HG03457 (cell line): Measurements from ENCODE around the gene ZBED1.
"Not testable (repeated sequence)": the region's sequence is repeated elsewhere in the genome, so short reads cannot be mapped to it uniquely, and the experiment has no call there.

Source experiments
- ATAC-seq: cut with Tn5 transposase; IDR thresholded peaks from one replicate; pipeline ENCODE4 v1.9.1; 2021; ENCODE audit warnings: moderate number of reproducible peaks; ENCODE audit not compliant: unreplicated experiment

Gene ZBED1

DNA sequence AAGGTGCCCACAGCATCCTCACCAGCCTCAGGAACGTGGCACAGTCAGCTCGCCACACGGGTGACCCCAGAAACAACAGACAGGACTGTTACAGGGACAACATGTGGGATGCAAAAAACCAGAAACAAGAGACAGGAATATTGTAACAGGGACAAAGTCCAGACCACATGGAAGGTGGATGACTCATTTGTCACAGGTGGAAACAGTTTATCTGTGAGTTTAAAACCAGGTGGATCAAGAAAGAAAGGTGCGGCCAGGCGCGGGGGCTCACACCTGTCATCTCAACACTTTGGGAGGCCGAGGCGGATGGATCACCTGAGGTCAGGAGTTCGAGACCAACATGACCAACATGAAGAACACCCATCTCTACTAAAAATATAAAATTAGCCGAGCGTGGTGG is 23.5 kb downstream of the ZBED1 start:
- ATAC-seq = not testable (repeated sequence)

DNA sequence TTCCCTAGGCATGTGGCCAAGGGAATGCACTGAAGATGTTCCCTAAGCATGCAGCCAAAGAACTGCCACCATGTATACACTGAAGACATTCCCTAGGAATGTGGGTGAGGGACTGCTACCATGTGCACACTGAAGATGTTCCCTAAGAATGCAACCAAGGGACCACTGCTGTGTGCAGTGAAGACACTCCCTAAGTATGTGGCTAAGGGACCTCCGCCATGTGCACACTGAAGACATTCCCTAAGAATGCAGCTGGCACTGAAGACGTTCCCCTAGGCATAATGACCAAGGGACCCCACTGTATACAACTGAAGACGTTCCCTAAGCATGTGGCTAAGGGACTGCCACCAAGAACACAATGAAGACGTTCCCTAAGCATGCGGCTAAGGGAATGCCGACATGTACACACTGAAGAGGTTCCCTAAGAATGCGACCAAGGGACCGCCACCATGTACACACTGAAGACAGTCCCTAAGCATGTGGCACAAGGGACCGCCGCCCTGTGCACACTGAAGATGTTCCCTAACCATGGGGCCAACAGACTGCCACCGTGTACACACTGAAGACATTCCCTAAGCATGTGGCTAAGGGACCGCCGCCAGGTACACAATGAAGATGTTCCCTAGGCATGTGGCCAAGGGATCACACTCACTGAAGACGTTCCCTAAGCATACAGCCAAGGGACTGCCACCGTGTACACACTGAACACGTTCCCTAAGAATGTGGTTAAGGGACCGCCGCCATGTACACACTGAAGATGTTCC is 25.6 kb downstream of the ZBED1 start:
- ATAC-seq = no peak

DNA sequence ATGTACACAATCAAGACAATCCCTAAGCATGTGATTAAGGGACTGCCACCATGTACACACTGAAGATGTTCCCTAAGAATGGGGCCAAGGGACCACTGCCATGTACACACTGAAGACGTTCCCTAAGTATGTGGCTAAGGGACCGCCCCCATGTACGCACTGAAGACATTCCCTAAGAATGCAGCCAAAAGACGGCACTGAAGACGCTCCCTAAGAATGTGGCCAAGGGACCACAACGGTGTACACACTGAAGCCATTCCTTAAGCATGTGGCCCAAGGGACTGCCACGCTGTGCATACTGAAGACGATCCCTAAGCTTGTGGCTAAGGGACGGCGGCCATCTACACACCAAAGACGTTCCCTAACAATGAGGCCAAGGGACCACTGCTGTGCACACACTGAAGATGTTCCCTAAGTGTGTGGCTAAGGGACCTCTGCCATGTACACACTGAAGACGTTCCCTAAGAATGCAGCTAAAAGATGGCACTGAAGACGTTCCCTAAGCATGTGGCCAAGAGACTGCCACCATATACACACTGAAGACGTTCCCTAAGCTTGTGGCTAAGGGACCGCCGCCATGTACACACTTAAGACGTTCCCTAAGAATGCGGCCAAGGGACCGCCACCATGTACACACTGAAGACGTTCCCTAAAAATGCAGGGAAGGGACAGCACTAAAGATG is 26.4 kb downstream of the ZBED1 start:
- ATAC-seq = no peak

DNA sequence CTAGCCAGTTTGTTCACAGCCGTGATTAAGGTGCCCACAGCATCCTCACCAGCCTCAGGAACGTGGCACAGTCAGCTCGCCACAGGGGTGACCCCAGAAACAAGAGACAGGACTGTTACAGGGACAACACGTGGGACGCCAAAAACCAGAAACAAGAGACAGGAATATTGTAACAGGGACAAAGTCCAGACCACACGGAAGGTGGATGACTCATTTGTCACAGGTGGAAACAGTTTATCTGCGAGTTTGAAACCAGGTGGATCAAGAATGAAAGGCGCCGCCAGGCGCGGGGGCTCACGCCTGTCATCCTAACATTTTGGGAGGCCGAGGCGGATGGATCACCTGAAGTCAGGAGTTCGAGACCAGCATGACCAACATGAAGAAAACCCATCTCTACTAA is 27.7 kb downstream of the ZBED1 start:
- not testable (repeated sequence) for ATAC-seq

DNA sequence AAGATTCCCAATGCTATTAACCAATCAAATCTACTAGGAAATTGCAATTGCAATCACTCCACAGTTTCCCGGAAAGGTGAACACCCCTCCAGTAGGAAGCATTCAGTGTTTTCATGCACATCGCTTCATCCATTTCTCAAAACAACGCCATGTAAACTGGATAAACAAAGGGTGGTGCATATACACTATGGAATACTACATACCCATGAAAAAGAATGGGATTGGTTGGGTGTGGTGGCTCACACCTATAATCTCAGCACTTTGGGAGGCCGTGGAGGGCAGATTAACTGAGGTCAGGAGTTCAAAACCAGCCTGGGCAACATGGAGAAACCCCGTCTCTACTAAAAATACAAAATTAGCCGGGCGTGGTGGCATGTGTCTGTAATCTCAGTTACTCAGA is 29.1 kb downstream of the ZBED1 start:
- ATAC-seq = no peak

DNA sequence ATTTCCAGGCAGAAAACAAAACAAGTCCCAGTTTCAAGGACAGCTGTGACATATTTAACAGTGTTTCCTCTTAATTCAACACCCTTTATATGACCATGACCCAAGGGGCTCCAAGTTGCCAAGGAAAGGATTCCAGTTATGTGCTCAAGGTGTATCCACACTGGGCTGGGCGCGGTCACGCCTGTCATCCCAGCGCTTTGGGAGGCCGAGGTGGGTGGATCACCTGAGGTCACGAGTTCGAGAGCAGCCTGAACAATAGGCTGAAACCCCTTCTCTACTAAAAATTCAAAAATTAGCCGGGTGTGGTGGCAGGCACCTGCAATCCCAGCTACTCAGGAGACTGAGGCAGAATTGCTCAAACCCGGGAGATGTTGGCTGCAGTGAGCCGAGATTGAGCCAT is 29.6 kb downstream of the ZBED1 start:
- not testable (repeated sequence) for ATAC-seq

DNA sequence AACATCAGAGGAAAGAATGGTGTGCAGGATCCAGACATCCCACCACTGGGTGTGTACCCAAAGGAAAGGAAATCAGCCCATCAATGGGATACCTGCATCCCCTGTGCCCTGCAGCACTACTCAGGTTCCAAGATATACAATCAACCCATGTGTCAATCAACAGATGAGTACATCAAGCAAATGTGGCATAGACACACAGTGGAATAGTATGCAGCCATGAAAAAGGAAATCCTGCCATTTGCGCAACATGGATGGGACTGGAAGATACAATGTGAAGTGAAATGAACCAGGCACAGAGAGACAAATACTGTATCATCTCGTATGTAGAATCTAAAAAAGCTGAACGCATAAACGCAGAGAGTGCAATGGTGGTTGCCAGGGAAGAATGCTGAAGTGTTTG is 30.9 kb downstream of the ZBED1 start:
- ATAC-seq = not testable (repeated sequence)

DNA sequence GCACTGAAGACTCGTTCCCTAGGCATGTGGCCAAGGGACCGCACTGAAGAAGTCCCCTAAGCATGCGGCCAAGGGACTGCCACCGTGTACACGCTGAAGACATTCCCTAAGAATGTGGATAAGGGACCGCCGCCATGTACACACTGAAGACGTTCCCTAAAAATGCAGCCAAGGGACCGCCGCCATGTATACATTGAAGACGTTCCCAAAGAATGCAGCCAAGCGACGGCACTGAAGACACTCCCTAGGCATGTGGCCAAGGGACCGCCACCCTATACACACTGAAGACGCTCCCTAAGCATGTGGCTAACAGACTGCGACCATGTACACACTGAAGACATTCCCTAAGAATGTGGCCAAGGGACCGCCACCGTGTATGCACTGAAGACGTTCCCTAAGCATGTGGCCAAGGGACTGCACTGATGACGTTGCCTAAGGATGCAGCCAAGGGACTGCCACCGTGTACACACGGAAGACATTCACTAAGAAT is 31.5 kb downstream of the ZBED1 start:
- ATAC-seq = no peak

DNA sequence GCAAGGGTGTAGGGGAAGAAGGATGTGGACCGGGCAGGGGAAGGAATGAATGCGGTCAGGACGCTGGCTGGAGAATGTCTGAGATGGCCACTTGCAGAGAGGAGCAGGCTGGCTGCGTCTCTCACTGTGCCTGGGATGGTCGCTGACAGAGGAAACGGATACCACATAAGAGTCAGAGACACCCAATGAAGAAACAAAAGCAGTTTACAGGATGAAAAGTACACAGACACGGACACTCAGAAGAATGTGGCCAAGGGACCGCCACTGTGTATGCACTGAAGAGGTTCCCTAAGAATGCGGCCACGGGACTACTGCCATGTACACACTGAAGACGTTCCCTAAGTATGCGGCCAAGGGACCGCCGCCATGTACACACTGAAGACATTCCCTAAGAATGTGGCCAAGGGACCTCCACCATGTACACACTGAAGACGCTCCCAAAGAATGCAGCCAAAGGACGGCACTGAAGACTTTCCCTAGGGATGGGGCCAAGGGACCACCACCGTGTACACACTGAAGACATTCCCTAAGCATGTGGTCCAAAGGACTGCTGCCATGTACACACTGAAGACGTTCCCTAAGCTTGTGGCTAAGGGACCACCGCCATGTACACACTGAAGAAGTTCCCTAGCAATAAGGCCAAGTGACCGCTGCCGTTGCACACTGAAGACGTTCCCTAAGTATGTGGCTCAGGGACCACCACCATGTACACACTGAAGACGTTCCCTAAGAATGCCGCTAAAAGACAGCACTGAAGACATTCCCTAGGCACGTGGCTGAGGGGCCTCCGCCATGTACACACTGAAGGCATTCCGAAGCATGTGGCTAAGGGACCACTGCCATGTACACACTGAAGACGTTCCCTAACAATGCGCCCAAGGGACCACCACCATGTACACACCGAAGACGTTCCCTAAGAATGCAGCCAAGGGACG is 32.2 kb downstream of the ZBED1 start:
- ATAC-seq = no peak

DNA sequence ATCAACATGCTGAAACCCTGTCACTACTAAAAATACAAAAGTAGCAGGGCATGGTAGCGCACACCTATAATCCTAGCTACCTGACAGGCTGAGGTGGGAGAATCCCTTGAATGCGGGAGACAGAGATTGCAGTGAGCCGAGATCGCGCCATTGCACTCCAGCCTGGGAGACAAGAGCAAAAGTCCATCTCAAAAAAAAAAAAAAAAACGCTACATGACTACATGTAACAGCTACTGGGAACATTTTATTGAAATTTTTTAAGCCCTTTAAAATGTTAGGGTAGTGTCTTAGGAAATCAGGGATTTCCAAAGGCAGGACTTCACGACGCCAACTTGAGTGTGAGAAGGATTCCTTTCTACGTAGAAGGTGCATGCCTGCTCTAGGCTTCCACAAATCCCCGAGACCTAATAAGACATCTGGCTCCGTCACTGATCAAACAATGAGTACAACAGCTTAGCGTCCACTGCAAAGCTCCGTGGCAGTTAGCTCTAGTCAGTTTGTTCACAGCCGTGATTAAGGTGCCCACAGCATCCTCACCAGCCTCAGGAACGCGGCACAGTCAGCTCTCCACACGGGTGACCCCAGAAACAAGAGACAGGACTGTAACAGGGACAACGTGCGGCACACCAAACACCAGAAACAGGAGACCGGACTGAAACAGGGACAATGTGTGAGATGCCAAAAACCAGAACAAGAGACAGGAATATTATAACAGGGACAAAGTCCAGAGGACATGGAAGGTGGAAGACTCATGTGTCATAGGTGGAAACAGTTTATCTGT is 33.7 kb downstream of the ZBED1 start:
- ATAC-seq = no peak

DNA sequence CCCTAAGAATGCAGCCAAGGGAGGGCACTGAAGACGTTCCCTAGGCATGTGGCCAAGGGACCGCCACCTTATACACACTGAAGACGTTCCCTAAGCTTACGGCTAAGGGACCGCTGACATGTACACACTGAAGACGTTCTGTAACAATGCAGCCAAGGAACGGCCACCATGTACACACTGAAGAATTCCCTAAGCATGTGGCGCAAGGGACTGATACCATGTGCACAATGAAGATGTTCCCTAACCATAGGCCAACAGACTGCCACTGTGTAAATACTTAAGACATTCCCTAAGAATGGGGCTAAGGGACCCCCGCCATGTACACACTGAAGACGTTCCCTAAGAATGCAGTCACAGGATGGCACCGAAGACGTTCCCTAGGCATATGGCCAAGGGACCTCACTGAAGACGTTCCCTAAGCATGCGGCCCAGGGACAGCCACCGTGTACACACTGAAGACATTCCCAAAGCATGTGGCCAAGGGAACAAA is 36.1 kb downstream of the ZBED1 start:
- ATAC-seq = no peak

DNA sequence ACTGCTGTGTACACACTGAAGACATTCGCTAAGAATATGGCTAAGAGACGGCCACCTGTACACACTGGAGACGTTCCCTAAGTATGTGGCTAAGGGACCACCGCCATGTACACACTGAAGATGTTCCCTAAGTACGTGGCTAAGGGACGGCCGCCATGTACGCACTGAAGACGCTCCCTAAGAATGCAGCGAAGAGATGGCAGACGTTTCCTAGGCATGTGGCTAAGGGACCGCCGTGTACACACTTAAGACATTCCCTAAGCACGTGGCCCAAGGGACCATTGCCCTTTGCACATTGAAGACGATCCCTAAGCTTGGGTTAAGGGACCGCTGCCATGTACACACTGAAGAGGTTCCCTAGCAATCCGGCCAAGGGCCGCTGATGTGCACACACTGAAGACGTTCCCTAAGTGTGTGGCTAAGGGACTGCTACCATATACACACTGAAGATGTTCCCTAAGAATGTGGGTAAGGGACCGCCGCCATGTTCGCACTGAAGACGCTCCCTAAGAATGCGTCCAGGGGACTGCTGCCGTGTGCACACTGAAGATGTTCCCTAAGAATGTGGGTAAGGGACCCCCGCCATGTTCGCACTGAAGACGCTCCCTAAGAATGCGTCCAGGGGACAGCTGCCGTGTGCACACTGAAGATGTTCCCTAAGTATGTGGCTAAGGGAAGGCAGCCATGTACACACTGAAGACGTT is 36.7 kb downstream of the ZBED1 start:
- ATAC-seq = no peak

DNA sequence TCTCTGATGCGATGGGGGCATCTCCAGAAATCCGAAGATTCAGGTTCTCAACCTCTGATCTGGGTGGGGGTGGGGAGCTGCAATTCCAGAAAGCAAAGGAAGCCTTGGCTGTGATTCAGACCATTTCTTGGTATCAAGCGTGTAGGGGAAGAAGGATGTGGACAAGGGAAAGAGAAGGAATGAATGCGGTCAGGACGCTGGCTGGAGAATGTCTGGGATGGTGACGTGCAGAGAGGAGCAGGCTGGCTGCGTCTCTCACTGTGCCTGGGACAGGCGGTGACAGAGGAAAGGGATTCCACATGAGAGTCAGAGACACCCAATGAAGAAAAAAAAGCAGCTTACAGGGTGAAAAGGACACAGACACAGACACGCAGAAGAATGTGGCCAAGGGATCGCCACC is 37.3 kb downstream of the ZBED1 start:
- ATAC-seq = not testable (repeated sequence)

DNA sequence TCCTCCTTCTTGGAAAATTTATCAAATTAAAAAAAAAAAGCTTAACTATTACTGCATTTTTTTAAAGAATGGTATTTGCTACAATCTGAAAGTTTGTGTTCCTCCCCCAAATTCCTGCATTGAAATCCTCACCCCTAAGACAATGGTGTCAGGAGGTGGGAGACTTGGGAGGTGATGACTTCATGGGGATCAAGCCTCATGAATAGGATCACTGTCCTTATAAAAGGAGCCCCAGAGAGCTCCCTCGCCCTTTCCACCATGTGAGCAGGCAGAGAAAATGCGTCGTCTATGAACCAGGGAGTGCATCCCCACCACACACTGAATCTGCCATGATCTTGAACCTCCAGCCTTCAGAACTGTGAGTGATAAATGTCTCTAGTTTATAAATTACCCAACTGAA is 38.0 kb downstream of the ZBED1 start:
- no peak for ATAC-seq

DNA sequence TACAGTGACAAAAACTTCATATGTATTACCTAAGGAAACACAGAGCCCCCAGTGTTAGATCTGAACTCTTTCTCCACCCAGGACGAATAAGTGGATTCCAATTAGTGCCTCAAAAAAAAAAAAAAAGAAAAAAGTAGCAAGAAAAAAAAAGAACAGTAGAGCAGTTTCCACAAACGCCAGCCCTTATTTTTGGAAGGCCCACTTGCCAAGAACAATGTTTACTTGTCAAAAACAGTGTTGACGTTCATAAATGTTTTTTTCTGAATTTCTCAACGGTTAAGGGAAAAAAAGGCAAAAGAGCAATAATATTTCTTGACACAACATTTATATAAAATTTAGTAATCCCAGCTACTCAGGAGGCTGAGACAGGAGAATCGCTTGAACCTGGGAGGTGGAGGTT is 38.7 kb downstream of the ZBED1 start:
- ATAC-seq = no peak

DNA sequence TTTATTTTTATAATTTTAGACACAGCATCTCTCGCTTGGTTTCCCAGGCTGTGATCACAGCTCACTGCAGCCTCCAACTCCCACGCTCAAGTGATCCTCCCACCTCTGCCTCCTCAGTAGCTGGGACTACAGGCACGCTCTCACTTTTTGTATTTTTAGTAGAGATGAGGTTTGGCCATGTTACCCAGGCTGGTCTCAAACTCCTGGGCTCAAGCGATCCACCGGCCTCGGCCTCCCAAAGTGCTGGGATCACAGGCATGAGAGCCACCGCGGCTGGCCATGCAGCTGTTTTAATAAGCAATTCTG is 39.1 kb downstream of the ZBED1 start:
- no peak for ATAC-seq

DNA sequence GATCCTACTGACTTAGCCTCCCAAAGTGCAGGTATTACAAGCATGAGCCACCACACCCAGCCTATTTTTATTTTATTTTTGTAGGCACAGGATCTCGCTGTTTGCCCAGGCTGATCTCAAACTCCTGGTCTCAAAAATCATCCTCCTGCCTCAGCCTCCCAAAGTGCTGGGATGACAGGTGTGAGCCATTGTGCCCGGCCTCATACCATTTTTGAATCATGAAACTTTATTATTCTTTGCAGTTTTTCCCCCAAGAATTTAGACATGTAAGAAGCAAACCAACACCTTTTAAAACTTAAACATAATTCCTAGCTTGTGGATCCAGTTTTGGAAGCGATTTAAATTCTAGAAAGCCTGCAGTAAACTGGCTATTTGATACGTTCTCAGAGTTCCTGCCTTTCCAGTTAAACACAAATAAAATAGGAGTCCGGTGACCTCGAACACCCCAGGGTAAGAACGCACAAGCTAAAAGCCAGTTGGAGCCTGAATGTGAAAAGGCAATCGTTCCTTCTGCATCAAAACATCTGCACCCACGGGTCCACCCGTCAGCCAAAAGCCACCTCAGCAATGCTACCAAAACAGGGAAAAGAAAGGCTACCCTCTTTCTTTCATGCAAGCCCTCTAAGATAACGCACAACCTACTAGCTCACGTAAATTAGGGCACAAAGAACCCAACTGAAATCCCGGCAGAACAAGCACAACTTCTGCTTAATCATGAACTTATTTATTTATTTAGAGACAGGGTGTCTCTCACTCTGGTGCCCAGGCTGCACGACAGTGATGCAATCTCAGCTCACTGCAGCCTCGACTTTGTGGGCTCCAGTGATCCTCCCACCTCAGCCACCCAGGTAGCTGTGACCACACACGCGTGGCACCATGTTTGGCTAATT is 39.7 kb downstream of the ZBED1 start:
- not testable (repeated sequence) for ATAC-seq

DNA sequence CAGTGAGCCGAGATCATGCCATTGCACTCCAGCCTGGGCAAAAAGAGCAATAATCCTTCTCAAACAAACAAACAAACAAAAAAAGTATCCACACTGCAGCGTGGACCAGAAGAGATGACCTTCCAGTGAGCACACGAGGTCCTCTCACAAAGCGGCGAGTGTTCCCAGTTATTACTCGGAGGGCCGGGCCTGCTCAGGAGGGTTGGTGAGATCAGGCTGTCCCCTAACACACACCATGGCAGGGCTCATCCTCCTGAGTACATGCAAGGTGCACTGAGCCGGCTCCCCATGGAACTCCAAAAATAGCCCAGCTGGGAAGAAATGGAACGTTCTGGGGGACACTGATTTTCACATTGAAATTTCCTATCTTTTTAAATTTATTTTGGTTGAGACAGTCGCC is 40.7 kb downstream of the ZBED1 start:
- not testable (repeated sequence) for ATAC-seq

DNA sequence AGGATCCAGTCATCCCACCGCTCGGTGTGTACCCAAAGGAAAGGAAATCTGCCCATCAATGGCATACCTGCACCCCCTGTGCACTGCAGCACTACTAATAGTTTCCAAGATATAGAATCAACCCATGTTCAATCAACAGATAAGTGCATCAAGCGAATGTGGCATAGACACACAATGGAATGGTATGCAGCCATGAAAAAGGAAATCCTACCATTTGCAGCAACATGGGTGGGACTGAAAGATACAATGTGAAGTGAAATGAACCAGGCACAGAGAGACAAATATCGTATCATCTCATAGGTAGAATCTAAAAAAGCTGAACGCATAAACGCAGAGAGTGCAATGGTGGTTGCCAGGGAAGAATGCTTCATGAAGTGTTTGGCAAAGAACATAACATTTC is 42.5 kb downstream of the ZBED1 start:
- no peak for ATAC-seq
